BJ (cell line): Measurements from ENCODE around the gene SIPA1L3. TPM values are rescaled to one million over a fixed set of nuclear protein-coding genes. Genes with fewer than 3 reads are reported as not detected.
"Not testable (repeated sequence)": the region's sequence is repeated elsewhere in the genome, so short reads cannot be mapped to it uniquely, and the experiment has no call there.

ENCODE experiments used
- CTCF ChIA-PET: fragments of 350-600 bp; formaldehyde crosslinking; extraction: SDS; loops from one replicate; lab custom pipeline; 2021; ENCODE audit warnings: antibody characterized with exemption, inconsistent platforms; lab: Yijun Ruan, JAX
- POLR2A ChIA-PET: fragments of 300-600 bp; sonication (Branson Sonifier 250); formaldehyde crosslinking; extraction: SDS; loops from one replicate; lab custom pipeline; 2021; ENCODE audit warnings: antibody characterized with exemption; lab: Charles Lee
- DNase-seq: peaks from one replicate; pipeline ENCODE4 v3.0.0-alpha.2; 2011; ENCODE audit warnings: low read depth
- H3K27me3 ChIP-seq: 2 replicates; pipeline ENCODE4 v1.6.0; 2011; ENCODE audit warnings: low read length; ENCODE audit not compliant: control insufficient read depth, insufficient read depth
- H3K36me3 ChIP-seq: 2 replicates; pipeline ENCODE4 v1.5.1; 2011; ENCODE audit warnings: low read length; ENCODE audit not compliant: control insufficient read depth, insufficient read depth
- H3K4me3 ChIP-seq: 2 replicates; pipeline ENCODE4 v1.5.1; 2011; ENCODE audit warnings: low read depth, mild to moderate bottlenecking, control low read depth, low read length
- CTCF ChIP-seq: IDR thresholded peaks from 2 replicates; pipeline ENCODE4 v1.5.1; 2011; ENCODE audit warnings: low read depth, mild to moderate bottlenecking, control low read depth, inconsistent platforms, low read length, moderate library complexity; ENCODE audit not compliant: insufficient read depth
- polyA plus RNA-seq: library from polyadenylated mRNA; depleted of rRNA; stranded (reverse); fragments of >200 nt; gene quantifications from 2 replicates; pipeline ENCODE4 v1.2.3, GENCODE V29; 2011

Gene SIPA1L3
- polyA plus RNA-seq, 1 experiment, result 4.5 TPM

DNA sequence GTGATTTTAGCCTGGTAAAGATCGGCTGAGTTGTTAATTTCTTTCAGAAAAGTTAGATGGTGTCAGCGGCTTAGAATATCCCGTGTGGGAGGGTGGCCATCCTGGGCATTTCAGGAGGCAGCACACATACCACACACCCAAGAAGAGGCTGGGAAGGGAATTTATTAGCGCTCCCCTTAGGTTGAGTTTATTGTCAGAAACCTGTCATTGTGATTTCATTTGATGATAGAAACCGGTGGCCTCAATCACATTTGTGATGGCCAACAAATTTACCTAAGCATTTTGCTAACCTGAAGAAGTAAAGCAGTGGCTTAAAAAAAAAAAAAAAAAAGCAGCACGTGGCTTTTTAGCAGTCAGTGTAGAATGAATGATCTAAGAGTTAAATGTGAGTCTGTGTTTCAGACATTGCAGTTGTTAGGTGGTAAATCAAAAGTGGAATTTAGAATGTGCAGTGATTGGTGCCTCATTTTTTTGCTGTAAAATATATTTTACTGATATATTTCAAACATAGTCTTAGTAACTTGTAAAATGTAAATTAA lies 2.7 kb downstream of the SIPA1L3 start:
- Histone ChIP-seq H3K36me3 (no peaks in the 10 kb centered on the region), H3K27me3 (no peaks in the 10 kb centered on the region), H3K4me3 (no peak overlapping the region)
- no peak for DNase-seq
- ChIA-PET POLR2A (interaction anchor here (0.6 kb wide), 1 partner anchor 40 kb away, joined by 18 read pairs; no protein-coding TSS in a partner anchor), CTCF (no interaction called here)
- no peak for TF ChIP-seq CTCF

DNA sequence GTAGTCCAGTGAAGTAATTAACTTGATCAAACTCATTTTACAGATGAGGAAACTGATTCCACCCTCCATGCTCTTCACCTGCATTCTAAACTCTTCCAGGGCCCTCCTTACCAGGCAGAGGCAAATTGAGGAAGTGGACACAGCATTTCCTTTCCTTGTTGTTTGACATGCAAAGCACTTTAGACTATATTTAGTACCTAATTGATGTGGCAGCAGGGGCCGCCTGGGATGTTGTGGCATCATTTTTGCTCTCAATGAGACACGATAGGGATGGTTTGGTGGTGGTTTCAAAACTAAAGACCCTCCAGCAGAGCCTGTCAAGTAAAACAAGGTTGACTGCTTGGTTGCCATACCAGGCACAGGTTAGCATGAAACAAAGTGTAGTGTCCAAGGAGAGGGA lies 7.9 kb downstream of the SIPA1L3 start:
- H3K27me3 ChIP-seq, result no peaks in the 10 kb centered on the region
- POLR2A ChIA-PET, result no interaction called here
- CTCF ChIA-PET, result no interaction called here
- H3K36me3 ChIP-seq, result 0 out of 2 replicates have a peak, but pooled peaks cover 2% of the 10 kb centered on the region
- no peak for DNase-seq
- no peak overlapping the region for H3K4me3 ChIP-seq
- TF ChIP-seq CTCF, result no peak

GRCh38 chr19:37920591-37921450 lies 13.8 kb downstream of the SIPA1L3 start:
- POLR2A ChIA-PET, result no interaction called here
- CTCF ChIA-PET, result interaction anchor here (1.3 kb wide), 1 partner anchor 11 kb away, joined by 4 read pairs; no protein-coding TSS in a partner anchor
- Histone ChIP-seq H3K4me3 (no peak overlapping the region), H3K36me3 (0 out of 2 replicates have a peak, but pooled peaks cover 2% of the 10 kb centered on the region), H3K27me3 (no peaks in the 10 kb centered on the region)
- no peak for TF ChIP-seq CTCF
- DNase-seq, result no peak

DNA sequence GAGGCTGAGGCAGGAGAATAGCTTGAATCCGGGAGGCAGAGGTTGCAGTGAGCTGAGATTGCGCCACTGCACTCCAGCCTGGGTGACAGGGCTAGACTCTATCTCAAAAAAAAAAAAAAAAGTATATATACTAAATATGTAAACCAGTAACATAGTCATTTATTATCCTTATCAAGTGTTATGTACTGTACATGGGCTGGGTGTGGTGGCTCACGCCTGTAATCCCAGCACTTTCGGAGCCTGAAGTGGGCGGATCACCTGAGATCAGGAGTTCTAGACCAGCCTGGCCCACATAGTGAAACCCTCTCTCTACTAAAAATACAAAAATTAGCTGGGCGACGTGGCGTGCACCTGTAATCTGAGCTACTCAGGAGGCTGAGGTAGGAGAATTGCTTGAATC lies 17.6 kb downstream of the SIPA1L3 start:
- POLR2A ChIA-PET, result not testable (repeated sequence)
- CTCF ChIA-PET, result interaction anchor here (0.6 kb wide), 1 partner anchor 49 kb away, joined by 3 read pairs; no protein-coding TSS in a partner anchor

GRCh38 chr19:37925212-37925611 lies 18.2 kb downstream of the SIPA1L3 start:
- no peaks in the 10 kb centered on the region for H3K36me3 ChIP-seq
- TF ChIP-seq CTCF, result no peak
- POLR2A ChIA-PET, result no interaction called here
- H3K27me3 ChIP-seq, result no peaks in the 10 kb centered on the region
- H3K4me3 ChIP-seq, result no peak overlapping the region
- no peak for DNase-seq
- CTCF ChIA-PET, result no interaction called here

More for the DNA sequence above, 17.6 kb downstream of the SIPA1L3 start:
- not testable (repeated sequence) for H3K4me3 ChIP-seq, H3K36me3 ChIP-seq, H3K27me3 ChIP-seq, DNase-seq
